Measurements from ENCODE around the gene CDC6.

The CDC6 gene, protein sequence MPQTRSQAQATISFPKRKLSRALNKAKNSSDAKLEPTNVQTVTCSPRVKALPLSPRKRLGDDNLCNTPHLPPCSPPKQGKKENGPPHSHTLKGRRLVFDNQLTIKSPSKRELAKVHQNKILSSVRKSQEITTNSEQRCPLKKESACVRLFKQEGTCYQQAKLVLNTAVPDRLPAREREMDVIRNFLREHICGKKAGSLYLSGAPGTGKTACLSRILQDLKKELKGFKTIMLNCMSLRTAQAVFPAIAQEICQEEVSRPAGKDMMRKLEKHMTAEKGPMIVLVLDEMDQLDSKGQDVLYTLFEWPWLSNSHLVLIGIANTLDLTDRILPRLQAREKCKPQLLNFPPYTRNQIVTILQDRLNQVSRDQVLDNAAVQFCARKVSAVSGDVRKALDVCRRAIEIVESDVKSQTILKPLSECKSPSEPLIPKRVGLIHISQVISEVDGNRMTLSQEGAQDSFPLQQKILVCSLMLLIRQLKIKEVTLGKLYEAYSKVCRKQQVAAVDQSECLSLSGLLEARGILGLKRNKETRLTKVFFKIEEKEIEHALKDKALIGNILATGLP

DNA sequence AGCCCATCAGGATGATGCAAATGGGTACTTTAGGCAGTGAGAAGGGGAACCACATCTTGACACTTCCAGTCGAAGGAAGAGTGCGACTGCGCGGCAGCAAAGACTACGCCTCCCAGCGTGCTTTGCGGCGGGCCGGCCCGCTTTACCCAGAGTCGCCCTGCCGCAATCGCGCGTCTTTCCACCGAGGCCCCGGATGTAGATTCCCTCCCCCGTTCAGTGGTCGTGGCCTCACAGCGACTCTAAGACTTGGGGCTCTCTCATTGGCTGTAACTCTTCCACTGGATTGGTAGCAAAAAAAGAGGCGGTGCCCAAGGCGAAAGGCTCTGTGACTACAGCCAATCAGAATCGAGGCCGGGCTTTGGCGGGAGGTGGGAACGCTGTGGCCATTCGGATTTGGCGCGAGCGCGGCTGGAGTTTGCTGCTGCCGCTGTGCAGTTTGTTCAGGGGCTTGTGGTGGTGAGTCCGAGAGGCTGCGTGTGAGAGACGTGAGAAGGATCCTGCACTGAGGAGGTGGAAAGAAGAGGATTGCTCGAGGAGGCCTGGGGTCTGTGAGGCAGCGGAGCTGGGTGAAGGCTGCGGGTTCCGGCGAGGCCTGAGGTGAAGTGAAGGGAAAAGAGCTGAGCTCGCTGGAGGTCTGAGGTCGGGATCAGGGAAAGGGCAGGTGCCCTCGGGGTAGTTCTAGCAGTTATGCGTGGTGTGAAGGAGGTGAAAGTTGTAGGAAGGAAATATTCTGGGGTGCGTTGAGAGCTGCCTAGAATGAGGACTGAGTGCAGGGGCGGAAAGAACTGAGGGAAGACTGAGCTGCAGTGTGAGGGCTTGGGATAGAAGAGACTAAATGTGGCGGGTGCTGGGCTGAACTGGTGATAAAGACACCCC is at the start of gene CDC6:
Gene CDC6, plus strand, starts transcription at position 386 of the 876 bp plus-strand sequence. CDS start 1,542 bp downstream, outside the sequence.
- peak; percentile 89 to 94 for DNase-seq (ENCODE audit: low read depth in 2 of 2)

DNA sequence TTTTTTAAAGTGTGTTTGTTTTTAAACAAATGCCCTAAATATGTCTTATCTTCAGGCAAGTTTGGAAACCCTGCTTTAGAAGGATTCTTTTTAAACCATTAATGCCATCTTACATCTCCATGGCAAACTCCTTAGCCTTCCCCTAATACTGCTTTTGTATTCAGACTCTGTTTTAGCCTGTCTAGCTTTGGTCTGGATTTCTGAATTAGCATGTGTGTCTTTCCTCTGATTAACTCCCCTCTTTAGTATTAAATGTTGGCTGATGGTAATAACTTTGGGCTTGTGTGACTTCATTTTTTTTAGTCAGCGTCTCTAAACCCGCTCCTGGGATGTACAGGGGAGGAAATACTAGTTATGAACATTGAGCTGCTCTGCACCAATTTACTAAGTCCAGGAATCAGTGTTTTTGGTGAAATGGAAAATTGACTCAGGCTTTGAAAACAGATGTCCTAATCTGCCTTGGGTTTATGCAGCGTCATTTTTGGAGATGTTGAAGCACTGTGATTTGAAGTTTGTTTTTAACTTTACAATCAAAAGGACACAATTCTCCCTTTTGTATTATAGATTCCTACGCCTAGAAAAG is 46.3 kb upstream of the CDC6 start:
- no peak for DNase-seq (ENCODE audit: low read depth in 2 of 2)

DNA sequence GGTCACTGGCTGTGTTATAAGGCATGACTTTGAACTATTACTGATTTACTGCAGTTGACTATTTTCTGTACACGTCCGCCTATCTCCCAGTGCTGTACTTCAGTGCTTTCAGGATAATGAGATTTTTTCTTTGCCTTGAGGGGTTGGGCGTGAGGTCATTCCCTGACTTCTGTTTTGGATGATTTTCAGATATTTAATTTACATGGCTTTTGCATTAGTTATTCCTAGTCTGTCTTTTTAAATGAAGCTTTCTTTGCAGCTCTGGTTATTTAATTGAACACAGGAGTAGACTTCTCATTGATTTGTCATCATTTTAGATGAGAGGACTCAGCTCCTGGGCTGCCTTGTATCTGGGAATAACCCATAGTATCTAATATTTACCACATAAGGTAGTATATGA is 44.9 kb upstream of the CDC6 start:
- no peak for DNase-seq (ENCODE audit: low read depth in 2 of 2)

DNA sequence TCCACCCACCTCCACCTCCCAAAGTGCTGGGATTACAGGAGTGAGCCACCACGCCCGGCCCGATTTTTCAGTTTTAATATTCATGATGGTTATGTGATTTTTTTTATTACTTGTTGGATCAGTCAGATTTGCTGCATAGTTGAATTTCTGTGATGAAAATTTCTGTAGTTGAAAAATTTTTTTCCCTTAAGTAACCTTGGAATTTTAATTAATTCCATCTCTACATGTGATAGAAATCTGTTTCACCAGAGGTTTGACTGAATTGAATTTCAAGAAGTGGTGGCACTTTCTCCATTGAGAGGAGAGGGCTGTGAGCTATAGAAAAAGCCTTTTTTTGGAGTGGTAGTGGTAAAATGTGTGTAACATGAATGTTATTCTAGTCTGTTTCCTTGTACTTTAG is 43.9 kb upstream of the CDC6 start:
- DNase-seq (ENCODE audit: low read depth in 2 of 2) = no peak

DNA sequence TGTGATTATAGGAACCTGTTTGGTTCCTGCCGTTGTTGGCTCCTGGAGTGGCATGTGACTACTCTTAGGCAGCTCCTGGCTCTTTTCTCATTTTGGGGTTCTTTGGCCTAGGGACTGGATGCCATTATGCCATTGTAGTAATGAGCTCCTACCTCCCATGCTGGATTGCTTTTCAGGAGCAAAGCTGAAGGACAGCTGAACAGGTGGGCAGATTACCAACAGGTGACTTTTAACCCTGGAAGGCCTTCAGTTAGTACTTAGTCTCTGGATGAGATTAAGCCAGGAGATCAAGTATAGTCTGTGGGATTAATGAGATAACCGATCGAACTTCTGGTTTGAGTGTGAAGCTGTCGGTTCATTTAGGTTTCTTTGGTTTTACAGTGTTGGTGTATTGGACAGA is 43.4 kb upstream of the CDC6 start:
- no peak for DNase-seq (ENCODE audit: low read depth in 2 of 2)

DNA sequence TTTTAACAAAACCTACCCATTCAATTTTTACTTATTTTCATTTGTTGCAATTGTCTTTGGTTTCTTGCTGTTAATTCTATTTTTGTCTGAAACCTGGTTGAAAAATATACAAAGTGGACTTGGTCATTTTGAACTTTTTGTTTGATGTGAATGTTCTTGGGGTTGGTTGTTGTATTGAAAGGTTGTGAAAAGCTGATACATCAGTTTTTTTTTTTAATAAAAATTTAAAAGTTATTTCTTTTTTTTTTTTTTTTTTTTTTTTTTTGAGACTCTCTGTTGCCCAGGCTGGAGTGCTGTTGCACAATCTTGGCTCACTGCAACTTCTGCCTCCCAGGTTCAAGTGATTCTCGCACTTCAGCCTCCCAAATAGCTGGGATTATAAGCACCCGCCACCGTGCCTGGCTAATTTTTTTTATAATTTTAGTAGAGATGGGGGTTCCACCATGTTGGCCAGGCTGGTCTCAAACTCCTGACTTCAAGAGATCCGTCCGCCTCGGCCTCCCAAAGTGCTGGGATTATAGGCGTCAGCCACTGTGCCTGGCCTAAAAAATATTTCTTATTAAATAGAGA is 39.7 kb upstream of the CDC6 start:
- DNase-seq (ENCODE audit: low read depth in 2 of 2) = no peak

DNA sequence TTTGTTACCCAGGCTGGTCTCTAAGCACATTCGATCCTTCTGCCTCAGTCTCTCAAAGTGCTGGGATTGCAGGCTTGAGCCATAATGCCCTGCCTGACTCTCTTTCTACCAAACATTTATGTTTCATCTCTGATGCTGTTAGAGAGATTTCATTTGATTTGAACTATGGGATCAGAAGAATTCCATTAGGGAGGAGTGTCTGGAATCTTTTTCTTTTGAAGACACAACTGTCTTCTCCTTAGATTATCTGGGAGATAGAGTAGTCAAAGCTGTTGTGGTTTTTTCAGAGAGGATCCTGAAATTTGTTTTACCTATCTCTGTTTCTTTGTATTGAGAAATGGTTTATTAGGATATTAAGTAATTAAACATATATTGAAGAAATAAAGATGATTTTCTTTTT is 39.2 kb upstream of the CDC6 start:
- no peak for DNase-seq (ENCODE audit: low read depth in 2 of 2)

DNA sequence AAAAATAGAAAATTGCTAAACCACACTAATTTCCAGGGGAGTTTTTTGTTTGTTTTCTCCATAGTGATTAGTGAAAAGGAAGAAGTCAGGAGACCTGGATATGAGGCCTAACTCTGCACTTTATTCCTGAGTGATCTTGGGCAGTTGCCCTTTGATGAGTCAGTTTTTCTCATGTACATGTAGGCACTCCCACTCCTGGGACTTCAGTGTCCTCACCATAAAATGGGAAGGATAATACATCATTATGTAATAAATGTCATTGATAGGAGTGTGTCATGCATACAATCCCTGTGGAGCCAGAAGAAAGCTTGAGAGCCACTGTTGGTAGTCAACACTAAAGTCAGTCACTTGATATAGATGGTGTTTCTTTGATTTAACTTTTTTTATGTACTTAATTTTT is 36.1 kb upstream of the CDC6 start:
- no peak for DNase-seq (ENCODE audit: low read depth in 2 of 2)

DNA sequence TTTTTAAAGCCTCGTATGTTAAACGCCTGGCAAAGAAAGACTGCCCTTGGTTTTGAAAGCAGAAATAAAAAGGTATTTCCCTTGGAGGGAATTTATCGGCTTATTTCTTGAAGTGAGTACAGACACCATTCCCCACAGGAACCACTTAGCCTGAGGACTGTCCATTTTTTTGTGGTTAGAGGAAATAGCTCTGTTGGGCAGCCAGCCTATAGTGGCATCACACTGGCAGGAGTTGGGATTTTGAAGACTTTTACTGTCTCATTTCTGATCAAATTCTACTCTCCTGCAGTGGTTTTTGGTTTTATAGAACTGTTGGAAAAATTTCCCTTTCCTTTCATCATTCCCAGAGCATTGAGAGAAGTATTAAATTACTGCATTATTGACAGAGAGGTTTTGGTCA is 34.1 kb upstream of the CDC6 start:
- DNase-seq (ENCODE audit: low read depth in 2 of 2) = no peak

DNA sequence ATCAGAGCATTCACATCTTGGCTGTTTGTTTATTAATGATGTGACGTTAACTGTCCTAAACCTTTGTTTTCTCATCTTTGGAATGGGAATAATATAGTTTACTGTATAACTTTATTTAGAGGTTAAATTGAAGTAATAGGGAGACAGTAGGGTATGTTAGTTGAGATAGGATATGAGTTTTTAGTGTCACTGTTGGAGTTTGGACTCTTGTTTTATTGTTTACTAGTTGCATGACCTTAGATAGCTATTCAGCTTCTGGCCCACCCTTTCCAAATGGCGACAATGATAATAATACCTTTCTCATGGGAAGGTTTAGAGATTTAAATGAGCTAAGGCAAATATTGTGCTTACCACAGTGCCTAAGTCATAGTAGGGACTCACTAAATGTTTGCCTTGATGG is 28.2 kb upstream of the CDC6 start:
- DNase-seq (ENCODE audit: low read depth in 2 of 2) = no peak

DNA sequence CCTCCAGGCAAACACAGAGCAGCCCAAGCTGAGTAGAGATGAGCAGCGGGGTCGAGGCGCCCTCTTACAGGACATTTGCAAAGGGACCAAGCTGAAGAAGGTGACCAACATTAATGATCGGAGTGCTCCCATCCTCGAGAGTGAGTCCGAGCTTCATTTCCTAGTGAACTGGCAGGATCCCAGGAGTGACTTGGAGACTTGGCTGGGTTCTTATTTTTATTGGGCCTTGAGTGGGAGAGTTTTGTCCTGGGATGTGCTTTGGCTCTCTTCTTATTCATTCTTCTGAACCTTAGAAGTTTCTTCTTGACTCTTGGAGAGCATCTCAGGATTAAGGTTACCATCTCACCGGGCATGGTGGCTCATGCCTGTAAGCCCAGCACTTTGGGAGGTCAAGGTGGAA is 27.2 kb upstream of the CDC6 start:
- DNase-seq (ENCODE audit: low read depth in 2 of 2) = no peak

DNA sequence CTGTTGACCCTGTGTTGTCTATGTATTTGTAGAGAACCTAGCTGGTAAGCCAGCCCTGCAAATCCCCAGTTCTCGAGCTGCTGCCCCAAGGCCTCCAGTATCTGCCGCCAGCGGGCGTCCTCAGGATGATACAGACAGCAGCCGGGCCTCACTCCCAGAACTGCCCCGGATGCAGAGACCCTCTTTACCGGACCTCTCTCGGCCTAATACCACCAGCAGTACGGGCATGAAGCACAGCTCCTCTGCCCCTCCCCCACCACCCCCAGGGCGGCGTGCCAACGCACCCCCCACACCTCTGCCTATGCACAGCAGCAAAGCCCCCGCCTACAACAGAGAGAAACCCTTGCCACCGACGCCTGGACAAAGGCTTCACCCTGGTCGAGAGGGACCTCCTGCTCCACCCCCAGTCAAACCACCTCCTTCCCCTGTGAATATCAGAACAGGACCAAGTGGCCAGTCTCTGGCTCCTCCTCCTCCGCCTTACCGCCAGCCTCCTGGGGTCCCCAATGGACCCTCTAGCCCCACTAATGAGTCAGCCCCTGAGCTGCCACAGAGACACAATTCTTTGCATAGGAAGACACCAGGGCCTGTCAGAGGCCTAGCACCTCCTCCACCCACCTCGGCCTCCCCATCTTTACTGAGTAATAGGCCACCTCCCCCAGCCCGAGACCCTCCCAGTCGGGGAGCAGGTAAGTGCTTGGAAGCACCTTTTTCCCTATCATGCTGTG is 23.1 kb upstream of the CDC6 start:
- no peak for DNase-seq (ENCODE audit: low read depth in 2 of 2)

DNA sequence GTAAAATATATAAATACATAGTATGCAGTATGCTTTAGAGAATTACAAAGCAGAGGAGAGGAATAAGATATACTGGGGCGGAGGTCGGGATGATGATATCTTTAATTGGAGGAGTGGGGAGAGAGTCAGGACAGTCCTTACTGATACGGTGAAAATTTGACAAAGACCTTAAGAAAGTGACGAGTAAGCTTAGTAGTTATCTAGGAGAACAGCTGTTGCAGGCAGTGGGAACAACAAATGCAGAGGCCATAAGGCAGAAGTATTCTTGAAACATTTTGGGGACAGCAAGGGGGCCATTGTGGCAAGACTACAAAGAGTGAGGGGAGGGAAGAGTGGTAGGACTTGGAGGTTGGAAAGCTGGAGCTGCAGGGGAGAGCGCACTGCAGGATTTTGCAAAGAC is 22.3 kb upstream of the CDC6 start:
- DNase-seq (ENCODE audit: low read depth in 2 of 2) = no peak

DNA sequence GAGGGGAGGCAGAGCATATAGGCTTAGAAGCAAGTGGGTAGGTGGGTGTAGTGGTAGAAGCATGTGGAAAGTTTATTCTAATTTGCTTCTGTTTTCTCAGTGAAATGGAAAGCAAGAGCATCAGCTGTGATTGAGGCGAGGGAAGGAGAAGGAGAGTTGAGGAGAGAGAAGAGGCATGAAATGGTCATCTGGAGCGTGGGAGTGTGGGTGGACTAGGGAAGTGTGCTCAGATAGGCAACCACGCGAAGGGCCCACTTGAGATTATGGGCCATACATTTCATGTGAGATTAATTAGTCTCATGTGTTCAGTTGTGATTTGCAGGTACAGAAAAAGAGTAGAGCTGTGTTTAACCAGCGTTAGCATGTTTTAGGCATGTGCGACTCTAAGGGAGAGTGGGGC is 20.8 kb upstream of the CDC6 start:
- DNase-seq (ENCODE audit: low read depth in 2 of 2) = no peak

DNA sequence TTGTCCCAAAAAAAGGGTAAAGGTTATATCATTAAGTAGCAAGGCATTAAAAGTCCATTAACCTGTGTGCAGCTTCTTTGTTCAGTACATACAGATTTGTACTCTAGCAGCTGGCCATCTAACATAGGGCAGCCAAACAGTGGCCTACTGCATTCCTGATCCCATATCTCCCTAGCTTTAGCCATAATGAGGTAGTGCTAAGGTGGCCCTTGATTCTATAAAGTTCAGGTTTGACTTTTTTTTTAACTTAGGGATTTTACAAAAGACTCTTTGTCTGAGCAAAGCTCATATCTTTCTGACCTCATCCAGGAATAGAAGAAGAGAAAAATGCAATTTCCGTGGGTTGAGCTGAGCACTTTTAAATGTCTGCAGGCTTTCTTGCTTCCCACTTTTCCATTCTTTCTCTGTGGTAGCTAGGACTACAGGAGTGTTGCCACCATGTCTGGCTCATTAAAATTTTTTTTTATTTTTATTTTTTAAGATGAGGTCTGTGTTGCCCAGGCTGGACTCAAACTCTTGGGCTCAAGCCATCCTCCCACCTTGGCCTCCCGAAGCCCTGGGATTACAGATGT is 19.5 kb upstream of the CDC6 start:
- DNase-seq (ENCODE audit: low read depth in 2 of 2) = no peak

DNA sequence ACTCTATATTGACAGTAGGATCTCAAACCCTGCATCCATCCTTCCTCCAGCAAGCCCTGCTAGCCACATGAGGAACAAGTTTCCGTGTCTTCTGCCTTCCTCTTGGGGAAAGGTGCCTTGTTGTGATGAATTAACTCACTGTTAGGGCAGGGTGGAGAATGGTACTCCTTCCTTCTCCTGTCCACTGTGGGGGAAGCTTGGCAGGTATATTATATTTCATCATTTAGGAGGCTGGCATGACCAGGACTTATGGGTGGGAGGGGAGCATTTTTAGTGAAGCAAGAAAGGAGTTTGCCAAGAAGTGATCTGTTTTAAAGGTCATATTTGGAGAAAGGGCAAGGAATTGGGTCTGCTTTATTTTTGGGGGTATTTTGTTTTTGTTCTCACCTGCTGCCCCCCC is 9.3 kb upstream of the CDC6 start:
- no peak for DNase-seq (ENCODE audit: low read depth in 2 of 2)

DNA sequence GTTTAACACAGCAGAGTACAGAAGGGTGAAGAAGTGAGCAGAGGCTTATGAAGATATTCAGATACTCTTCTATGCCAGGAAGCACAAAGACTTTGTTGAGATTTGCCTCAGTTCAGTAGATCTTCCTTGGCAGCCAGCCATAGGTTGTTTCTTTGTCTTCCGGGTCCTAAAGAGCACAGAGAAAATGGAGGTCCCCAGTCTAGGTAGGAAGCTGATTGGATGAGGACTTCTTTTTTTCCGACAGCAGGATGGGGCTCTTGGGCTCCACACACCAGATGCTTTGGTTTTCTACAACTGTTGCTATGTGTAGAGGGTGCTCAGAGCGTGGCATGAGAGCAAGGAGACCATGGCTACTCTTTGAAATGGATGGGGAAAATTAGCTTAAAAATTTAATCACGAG is 8.3 kb upstream of the CDC6 start:
- no peak for DNase-seq (ENCODE audit: low read depth in 2 of 2)

DNA sequence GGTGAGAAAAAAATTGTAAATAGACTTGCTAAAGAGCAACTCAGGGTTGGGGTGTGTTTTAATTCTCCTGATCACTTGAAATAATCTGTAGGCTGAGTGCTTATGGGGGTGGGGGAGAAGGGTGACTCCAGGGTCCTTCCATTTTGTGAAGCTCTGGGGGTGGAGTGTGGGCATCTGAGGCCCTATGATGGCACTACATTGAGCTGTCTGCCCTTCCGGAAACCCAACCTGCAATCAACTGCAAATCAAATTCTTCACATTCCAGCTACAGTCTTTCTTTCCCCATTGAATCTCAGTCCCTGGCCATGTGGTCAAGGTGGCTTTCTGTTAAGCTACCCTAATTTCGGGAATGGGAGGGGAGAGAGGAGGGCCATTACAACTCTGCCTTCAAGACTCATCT is 6.0 kb upstream of the CDC6 start:
- DNase-seq (ENCODE audit: low read depth in 2 of 2) = no peak

DNA sequence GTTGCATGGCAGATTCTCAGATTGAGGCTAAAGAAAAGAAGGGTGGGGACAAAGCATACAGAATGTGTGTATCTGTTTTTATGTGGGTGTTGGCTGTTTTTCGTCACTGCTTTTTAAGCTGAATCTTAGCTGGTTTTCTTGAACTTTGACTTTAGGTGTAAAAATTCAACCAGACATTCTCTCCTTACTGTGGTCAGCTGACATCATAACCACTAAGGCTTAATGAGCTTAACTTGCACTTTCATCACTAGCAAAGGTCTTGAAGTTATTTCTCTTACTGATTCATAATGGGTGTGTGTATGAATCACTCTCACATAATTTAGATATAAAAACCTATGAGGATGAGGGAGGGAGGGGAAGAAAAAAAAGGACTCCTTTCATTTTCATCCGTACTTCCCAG is 4.0 kb upstream of the CDC6 start:
- DNase-seq (ENCODE audit: low read depth in 2 of 2) = no peak

DNA sequence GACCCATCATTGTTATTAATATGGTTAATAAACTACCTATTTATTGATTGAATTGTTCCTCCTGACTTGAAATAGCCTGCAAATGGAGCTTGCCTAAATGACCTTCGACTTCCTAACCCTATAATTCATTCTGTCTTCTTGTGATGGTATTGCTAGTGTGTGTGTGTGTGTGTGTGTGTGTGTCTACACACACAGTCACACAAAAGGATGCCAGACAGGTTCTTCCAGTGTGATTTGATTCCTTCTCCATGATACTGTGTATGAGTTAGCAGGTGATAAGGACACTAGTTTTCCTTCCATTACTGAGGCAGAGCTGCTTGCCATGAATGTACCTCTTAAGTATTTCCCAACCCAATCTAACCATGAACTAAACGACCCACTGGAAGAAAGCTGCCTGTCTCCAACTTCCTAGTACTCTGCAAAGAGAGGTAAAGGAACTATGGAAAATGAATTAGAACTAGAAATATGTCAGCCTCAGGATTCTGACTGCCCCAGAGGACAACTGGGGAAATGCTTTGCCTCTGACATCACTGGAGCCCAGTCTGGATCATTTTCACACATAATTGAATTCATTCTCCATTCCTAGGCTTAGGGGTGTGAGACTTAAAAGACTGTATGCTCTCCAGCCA is 3.5 kb upstream of the CDC6 start:
- DNase-seq (ENCODE audit: low read depth in 2 of 2) = no peak

DNA sequence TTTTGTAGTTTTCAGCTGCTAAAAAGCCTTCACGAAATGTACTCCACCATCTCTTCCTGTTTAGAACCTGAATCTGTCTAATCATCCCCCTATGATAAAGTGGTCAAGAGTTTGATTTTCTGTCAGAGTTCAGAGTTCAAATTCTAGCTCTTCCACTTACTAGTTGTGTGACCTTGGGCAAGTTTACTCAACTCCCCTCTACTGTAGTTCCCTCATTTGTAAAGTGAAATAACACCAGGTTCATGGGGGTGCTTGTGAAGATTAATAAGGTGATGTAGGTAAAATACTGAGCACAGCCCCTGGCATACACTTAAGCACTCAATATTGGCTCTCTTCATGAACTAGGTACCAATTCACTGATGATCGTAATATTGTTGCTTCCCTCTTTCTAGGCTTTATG is 1.2 kb upstream of the CDC6 start:
- DNase-seq (ENCODE audit: low read depth in 2 of 2) = no peak
